H9 (cell line): Measurements from ENCODE around the gene UNC80. TPM values are rescaled to one million over a fixed set of nuclear protein-coding genes. Genes with fewer than 3 reads are reported as not detected.

Experiments used
- DNase-seq: peaks from one replicate; pipeline ENCODE4 v3.0.0-alpha.2; 2017
- H2AFZ ChIP-seq: one replicate; pipeline ENCODE4 v1.6.1; 2013; ENCODE audit warnings: mild to moderate bottlenecking, low read length, control low read depth, moderate library complexity
- H2AK5ac ChIP-seq: 2 replicates; pipeline ENCODE4 v1.6.1; 2013; ENCODE audit warnings: low read length, control low read depth, mixed read lengths; ENCODE audit not compliant: insufficient read length
- H2BK120ac ChIP-seq: one replicate; pipeline ENCODE4 v1.6.1; 2013; ENCODE audit warnings: low read depth, mild to moderate bottlenecking, low read length, control low read depth, inconsistent platforms; ENCODE audit not compliant: poor library complexity, severe bottlenecking
- H2BK12ac ChIP-seq: 2 replicates; pipeline ENCODE4 v1.6.1; 2013; ENCODE audit warnings: low read length, control low read depth, mixed read lengths, low read depth; ENCODE audit not compliant: insufficient read length
- H2BK15ac ChIP-seq: 2 replicates; pipeline ENCODE4 v1.6.1; 2013; ENCODE audit warnings: low read depth, low read length, control low read depth
- H2BK20ac ChIP-seq: one replicate; pipeline ENCODE4 v1.6.1; 2013; ENCODE audit warnings: low read depth, mild to moderate bottlenecking, low read length, control low read depth, inconsistent platforms; ENCODE audit not compliant: poor library complexity, severe bottlenecking
- H2BK5ac ChIP-seq: 2 replicates; pipeline ENCODE4 v1.6.1; 2013; ENCODE audit warnings: low read length, control low read depth, mixed read lengths; ENCODE audit not compliant: insufficient read length
- H3K14ac ChIP-seq: 2 replicates; pipeline ENCODE4 v1.6.1; 2013; ENCODE audit warnings: low read length, control low read depth; ENCODE audit not compliant: insufficient read depth
- H3K18ac ChIP-seq: 2 replicates; pipeline ENCODE4 v1.6.1; 2013; ENCODE audit warnings: low read depth, mild to moderate bottlenecking, mixed read lengths, low read length, control low read depth; ENCODE audit not compliant: insufficient read length
- H3K23ac ChIP-seq: 2 replicates; pipeline ENCODE4 v1.6.1; 2013; ENCODE audit warnings: low read length, control low read depth, mixed read lengths, low read depth; ENCODE audit not compliant: insufficient read length
- H3K23me2 ChIP-seq: 2 replicates; pipeline ENCODE4 v1.6.1; 2013; ENCODE audit warnings: low read depth, mild to moderate bottlenecking, mixed read lengths, low read length, control low read depth; ENCODE audit not compliant: insufficient read length, poor library complexity, severe bottlenecking
- H3K27ac ChIP-seq: 2 replicates; pipeline ENCODE4 v1.5.1; 2013; ENCODE audit warnings: low read length, control low read depth, mixed read lengths, low read depth; ENCODE audit not compliant: insufficient read length
- H3K27me3 ChIP-seq: 2 replicates; pipeline ENCODE4 v1.6.1; 2013; ENCODE audit warnings: low read length, control low read depth, inconsistent platforms; ENCODE audit not compliant: insufficient read depth
- H3K4ac ChIP-seq: 2 replicates; pipeline ENCODE4 v1.6.1; 2013; ENCODE audit warnings: low read depth, mild to moderate bottlenecking, control low read depth, inconsistent platforms, low read length, moderate library complexity
- H3K4me1 ChIP-seq: 2 replicates; pipeline ENCODE4 v1.6.1; 2013; ENCODE audit warnings: low read length, control low read depth, inconsistent platforms; ENCODE audit not compliant: insufficient read depth
- H3K4me2 ChIP-seq: 2 replicates; pipeline ENCODE4 v1.6.1; 2013; ENCODE audit warnings: low read length, control low read depth, mixed read lengths; ENCODE audit not compliant: insufficient read length, insufficient read depth
- H3K56ac ChIP-seq: 2 replicates; pipeline ENCODE4 v1.6.1; 2013; ENCODE audit warnings: low read depth, mild to moderate bottlenecking, mixed read lengths, low read length, control low read depth; ENCODE audit not compliant: insufficient read length
- H3K79me1 ChIP-seq: 2 replicates; pipeline ENCODE4 v1.6.1; 2013; ENCODE audit warnings: low read depth, mild to moderate bottlenecking, moderate library complexity, low read length, control low read depth, inconsistent platforms; ENCODE audit not compliant: insufficient read depth, poor library complexity, severe bottlenecking
- H3K79me2 ChIP-seq: 2 replicates; pipeline ENCODE4 v1.6.1; 2013; ENCODE audit warnings: low read length, control low read depth, inconsistent platforms; ENCODE audit not compliant: insufficient read depth
- H3K9ac ChIP-seq: 2 replicates; pipeline ENCODE4 v1.6.1; 2013; ENCODE audit warnings: low read length, control low read depth, mixed read lengths; ENCODE audit not compliant: insufficient read length; ENCODE audit errors: extremely low read depth
- H3K9me3 ChIP-seq: one replicate; pipeline ENCODE4 v1.6.1; 2013; ENCODE audit warnings: low read depth, low read length, inconsistent platforms; ENCODE audit not compliant: control insufficient read depth
- H3T11ph ChIP-seq: one replicate; pipeline ENCODE4 v1.6.1; 2013; ENCODE audit warnings: mild to moderate bottlenecking, low read length, control low read depth, inconsistent platforms
- H4K20me1 ChIP-seq: one replicate; pipeline ENCODE4 v1.6.1; 2013; ENCODE audit not compliant: control insufficient read depth, insufficient read length, insufficient read depth
- H4K5ac ChIP-seq: 2 replicates; pipeline ENCODE4 v1.6.1; 2013; ENCODE audit warnings: low read depth, mild to moderate bottlenecking, mixed read lengths, low read length, control low read depth; ENCODE audit not compliant: insufficient read length
- H4K8ac ChIP-seq: replicated peaks from 2 replicates; pipeline ENCODE4 v1.6.1; 2013; ENCODE audit warnings: low read length, control low read depth, mixed read lengths, low read depth; ENCODE audit not compliant: insufficient read length
- H4K91ac ChIP-seq: 2 replicates; pipeline ENCODE4 v1.6.1; 2013; ENCODE audit warnings: low read depth, mild to moderate bottlenecking, moderate library complexity, mixed read lengths, low read length, control low read depth; ENCODE audit not compliant: insufficient read length
- H3K27ac Mint-ChIP-seq, 3 experiments: 2 replicates in 2 of 3; 3 replicates in 1 of 3; pipeline ENCODE4 v1.8.0; 2020 to 2021; ENCODE audit warnings: mixed read lengths in 3 of 3, mild to moderate bottlenecking in 1 of 3, moderate library complexity in 1 of 3
- H3K27me3 Mint-ChIP-seq: 2 replicates; pipeline ENCODE4 v1.8.0; 2021; ENCODE audit warnings: low read depth, mild to moderate bottlenecking, moderate library complexity, mixed read lengths
- H3K36me3 Mint-ChIP-seq, 3 experiments: 2 replicates in 2 of 3; 3 replicates in 1 of 3; pipeline ENCODE4 v1.8.0; 2020 to 2021; ENCODE audit warnings: low read depth in 3 of 3, mixed read lengths in 3 of 3; ENCODE audit not compliant: insufficient read depth in 1 of 3
- H3K4me1 Mint-ChIP-seq, 2 experiments: 2 replicates each; pipeline ENCODE4 v1.8.0; 2020; ENCODE audit warnings: mixed read lengths in 2 of 2
- H3K4me3 Mint-ChIP-seq, 2 experiments: 2 replicates in 1 of 2; 3 replicates in 1 of 2; pipeline ENCODE4 v1.8.0; 2020 to 2021; ENCODE audit warnings: mild to moderate bottlenecking in 2 of 2, mixed read lengths in 2 of 2, moderate library complexity in 1 of 2
- H3K9me3 Mint-ChIP-seq, 2 experiments: 2 replicates in 1 of 2; 3 replicates in 1 of 2; pipeline ENCODE4 v1.8.0; 2020; ENCODE audit warnings: mild to moderate bottlenecking in 2 of 2, mixed read lengths in 2 of 2, moderate library complexity in 1 of 2
- CTCF ChIP-seq: fragments of 200-600 bp; sonication (generic); conservative IDR thresholded peaks from 3 replicates; pipeline ENCODE4 v1.8.0; 2021; ENCODE audit warnings: antibody characterized with exemption, mild to moderate bottlenecking
- WGBS: extraction: QIAGEN DNeasy Blood & Tissue Kit; methylation state at CpG from one replicate; pipeline ENCODE4 v1.1.7; 2013; ENCODE audit warnings: missing lambda C conversion rate, low lambda C conversion rate, mixed read lengths; ENCODE audit not compliant: insufficient read length; ENCODE audit errors: extremely low coverage; 5-methylcytosine and 5-hydroxymethylcytosine counted together
- total RNA-seq: library from RNA; stranded (reverse); gene quantifications from 2 replicates; pipeline ENCODE4 v1.2.1, GENCODE V29; 2021

UNC80 gene
- total RNA-seq, 1 experiment from 2014 or later, result 0.52 TPM

DNA sequence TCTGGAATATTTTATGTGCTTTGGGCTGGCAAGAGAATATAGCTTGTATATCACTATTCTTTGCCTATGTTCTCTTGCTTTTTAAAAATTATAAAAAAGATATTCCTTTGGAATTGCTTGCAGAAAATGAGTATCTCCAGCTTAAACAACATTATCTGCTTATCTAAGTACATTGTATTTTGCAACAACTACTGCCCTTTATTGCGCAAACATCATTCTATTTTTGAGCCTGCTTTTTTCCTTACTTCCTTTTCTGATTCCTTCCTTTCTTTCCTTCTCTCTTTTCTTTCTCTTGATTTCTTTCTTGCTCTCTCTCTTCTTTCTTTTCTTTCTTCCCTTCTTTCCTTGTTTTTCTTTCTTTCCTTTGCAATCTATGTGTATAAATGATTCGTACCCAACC is 74.0 kb downstream of the UNC80 start:
- Histone ChIP-seq H2BK15ac (no peak overlapping the region), H3K56ac (no peak overlapping the region), H2AK5ac (no peak overlapping the region), H4K8ac (no peak overlapping the region), H3T11ph (no peak overlapping the region), H2BK20ac (no peak overlapping the region), H3K23ac (no peak overlapping the region), H3K9me3 (no peaks in the 10 kb centered on the region), H2BK120ac (no peak overlapping the region), H2BK5ac (no peak overlapping the region), H3K9ac (no peak overlapping the region), H3K79me1 (no peaks in the 10 kb centered on the region), H4K5ac (no peak overlapping the region), H3K14ac (no peak overlapping the region), H3K27me3 (no peaks in the 10 kb centered on the region), H3K18ac (no peak overlapping the region), H3K4me2 (no peak overlapping the region), H4K20me1 (no peaks in the 10 kb centered on the region), H3K79me2 (no peaks in the 10 kb centered on the region), H2BK12ac (no peak overlapping the region), H3K27ac (no peak overlapping the region), H3K4me1 (no peaks in the 10 kb centered on the region), H4K91ac (no peak overlapping the region), H3K4ac (no peak overlapping the region), H3K23me2 (no peaks in the 10 kb centered on the region), H2AFZ (no peak overlapping the region)
- no peak for DNase-seq
- no CpG with 5 or more reads among the region's 2 CpGs for WGBS
- no peaks in the 10 kb centered on the region for H3K36me3 Mint-ChIP-seq
- TF ChIP-seq CTCF, result no peak
- no peak overlapping the region for H3K4me3 Mint-ChIP-seq
- H3K27ac Mint-ChIP-seq, result no peak overlapping the region
- peaks cover 7 to 9% of the 10 kb centered on the region in 2 experiments for H3K4me1 Mint-ChIP-seq
- H3K27me3 Mint-ChIP-seq, result no peaks in the 10 kb centered on the region
- no peaks in the 10 kb centered on the region for H3K9me3 Mint-ChIP-seq
